ENCODE results near the gene PXDC1.

- TF ChIP-seq SIN3A (IDR thresholded peaks at IDR 0.05; ENCODE audit: borderline replicate concordance, insufficient read depth, low read depth, low read length) (no peak), POLR2AphosphoS5 (IDR thresholded peaks at IDR 0.05; ENCODE audit: low read depth, low read length) (no peak)
- TF ChIP-seq, protein P1, sequence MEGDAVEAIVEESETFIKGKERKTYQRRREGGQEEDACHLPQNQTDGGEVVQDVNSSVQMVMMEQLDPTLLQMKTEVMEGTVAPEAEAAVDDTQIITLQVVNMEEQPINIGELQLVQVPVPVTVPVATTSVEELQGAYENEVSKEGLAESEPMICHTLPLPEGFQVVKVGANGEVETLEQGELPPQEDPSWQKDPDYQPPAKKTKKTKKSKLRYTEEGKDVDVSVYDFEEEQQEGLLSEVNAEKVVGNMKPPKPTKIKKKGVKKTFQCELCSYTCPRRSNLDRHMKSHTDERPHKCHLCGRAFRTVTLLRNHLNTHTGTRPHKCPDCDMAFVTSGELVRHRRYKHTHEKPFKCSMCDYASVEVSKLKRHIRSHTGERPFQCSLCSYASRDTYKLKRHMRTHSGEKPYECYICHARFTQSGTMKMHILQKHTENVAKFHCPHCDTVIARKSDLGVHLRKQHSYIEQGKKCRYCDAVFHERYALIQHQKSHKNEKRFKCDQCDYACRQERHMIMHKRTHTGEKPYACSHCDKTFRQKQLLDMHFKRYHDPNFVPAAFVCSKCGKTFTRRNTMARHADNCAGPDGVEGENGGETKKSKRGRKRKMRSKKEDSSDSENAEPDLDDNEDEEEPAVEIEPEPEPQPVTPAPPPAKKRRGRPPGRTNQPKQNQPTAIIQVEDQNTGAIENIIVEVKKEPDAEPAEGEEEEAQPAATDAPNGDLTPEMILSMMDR (IDR thresholded peaks at IDR 0.05): no peak
Measured at GRCh38 chr6:3759646-3760232, 8.2 kb upstream of the PXDC1 start.

All from Panc1 (cell line).